Dermis microvascular lymphatic vessel endothelial cell (primary cell): ENCODE data around the gene CNTN4. TPM values are rescaled to one million over a fixed set of nuclear protein-coding genes. Genes with fewer than 3 reads are reported as not detected.

Source experiments
- DNase-seq, 2 donors: peaks; one replicate each; pipeline versions ENCODE4 v3.0.0 to v3.0.0-alpha.2; 2010; ENCODE audit warnings: low read depth in 2 of 2
- total RNA-seq: library from RNA; depleted of rRNA; stranded (reverse); fragments of >200 nt; gene quantifications from 2 replicates; pipeline ENCODE4 v1.2.1, GENCODE V29; 2014

CNTN4 gene
- total RNA-seq, 1 donor from 2014 or later: not detected

- DNase-seq: no peak
These were observed 50.1 kb downstream of the CNTN4 start for GRCh38 chr3:2148561-2149340.

- DNase-seq: no peak
These were observed 54.4 kb downstream of the CNTN4 start for GRCh38 chr3:2153053-2153452.

GRCh38 chr3:2153547-2153946 is 54.9 kb downstream of the CNTN4 start:
- DNase-seq: no peak

GRCh38 chr3:2154621-2155020 is 56.0 kb downstream of the CNTN4 start:
- DNase-seq: no peak

GRCh38 chr3:2156244-2156847 is 57.7 kb downstream of the CNTN4 start:
- no peak for DNase-seq

GRCh38 chr3:2158828-2159227 is 60.2 kb downstream of the CNTN4 start:
- no peak for DNase-seq

GRCh38 chr3:2166552-2166951 is 67.9 kb downstream of the CNTN4 start:
- no peak for DNase-seq

GRCh38 chr3:2172561-2173171 is 74.0 kb downstream of the CNTN4 start:
- DNase-seq: no peak

GRCh38 chr3:2180634-2181033 is 82.0 kb downstream of the CNTN4 start:
- no peak for DNase-seq

- DNase-seq: no peak
These were observed 100.2 kb downstream of the CNTN4 start for GRCh38 chr3:2198776-2199279.

- DNase-seq: no peak
These were observed 105.4 kb downstream of the CNTN4 start for GRCh38 chr3:2204054-2204453.

GRCh38 chr3:2205692-2206091 is 107.0 kb downstream of the CNTN4 start:
- DNase-seq: no peak

GRCh38 chr3:2206536-2206935 is 107.9 kb downstream of the CNTN4 start:
- DNase-seq: no peak

- no peak for DNase-seq
These were observed 112.9 kb downstream of the CNTN4 start for GRCh38 chr3:2211568-2211967.

- DNase-seq: no peak
These were observed 113.5 kb downstream of the CNTN4 start for GRCh38 chr3:2212206-2212605.

- no peak for DNase-seq
These were observed 119.7 kb downstream of the CNTN4 start for GRCh38 chr3:2218375-2218774.

GRCh38 chr3:2218816-2219215 is 120.2 kb downstream of the CNTN4 start:
- DNase-seq: no peak

- no peak for DNase-seq
These were observed 137.5 kb downstream of the CNTN4 start for GRCh38 chr3:2236203-2236602.

- DNase-seq: no peak
These were observed 145.5 kb downstream of the CNTN4 start for GRCh38 chr3:2244137-2244536.

- no peak for DNase-seq
These were observed 148.4 kb downstream of the CNTN4 start for GRCh38 chr3:2246873-2247648.

- no peak for DNase-seq
These were observed 149.2 kb downstream of the CNTN4 start for GRCh38 chr3:2247831-2248230.

GRCh38 chr3:2250783-2251182 is 152.1 kb downstream of the CNTN4 start:
- DNase-seq: no peak
